Fibroblast of lung (primary cell): ENCODE measurements around the gene PCCB.
"Not testable (repeated sequence)": the region's sequence is repeated elsewhere in the genome, so short reads cannot be mapped to it uniquely, and the experiment has no call there.

Source experiments
- EZH2 ChIP-seq: IDR thresholded peaks from 2 replicates; pipeline ENCODE4 v1.5.1; 2012; ENCODE audit warnings: low read length, control low read depth, mild to moderate bottlenecking; ENCODE audit errors: missing control alignments
- TF ChIP-seq, protein P1 (sequence below), 2 donors: IDR thresholded peaks in 1 of 2; conservative IDR thresholded peaks in 1 of 2; 1 replicate in 1 of 2; 2 replicates in 1 of 2; pipeline ENCODE4 v1.5.1; 2011 to 2012; ENCODE audit warnings: low read length in 2 of 2, control low read depth in 1 of 2, inconsistent platforms in 1 of 2, low read depth in 1 of 2, mild to moderate bottlenecking in 1 of 2

DNA sequence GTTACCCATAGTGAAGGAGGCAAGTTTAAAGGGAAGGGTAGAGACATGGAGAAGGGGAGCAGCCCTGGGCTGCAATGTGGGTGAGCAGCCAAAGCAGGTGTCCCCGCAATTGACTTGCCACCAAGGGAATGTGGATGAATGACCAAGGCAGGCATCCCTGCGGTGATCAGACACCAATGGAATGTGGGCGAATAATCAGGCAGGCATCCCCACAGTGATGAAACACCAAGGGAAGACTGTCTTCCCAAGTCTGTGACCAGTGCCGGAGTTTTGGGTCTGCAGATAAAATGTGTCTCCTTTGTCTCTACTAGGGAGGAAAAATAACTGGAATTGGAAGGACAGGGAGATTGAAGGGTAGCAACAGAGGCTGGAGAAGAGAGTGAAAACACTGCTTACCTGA is 27.4 kb upstream of the PCCB start:
- TF ChIP-seq, protein P1, sequence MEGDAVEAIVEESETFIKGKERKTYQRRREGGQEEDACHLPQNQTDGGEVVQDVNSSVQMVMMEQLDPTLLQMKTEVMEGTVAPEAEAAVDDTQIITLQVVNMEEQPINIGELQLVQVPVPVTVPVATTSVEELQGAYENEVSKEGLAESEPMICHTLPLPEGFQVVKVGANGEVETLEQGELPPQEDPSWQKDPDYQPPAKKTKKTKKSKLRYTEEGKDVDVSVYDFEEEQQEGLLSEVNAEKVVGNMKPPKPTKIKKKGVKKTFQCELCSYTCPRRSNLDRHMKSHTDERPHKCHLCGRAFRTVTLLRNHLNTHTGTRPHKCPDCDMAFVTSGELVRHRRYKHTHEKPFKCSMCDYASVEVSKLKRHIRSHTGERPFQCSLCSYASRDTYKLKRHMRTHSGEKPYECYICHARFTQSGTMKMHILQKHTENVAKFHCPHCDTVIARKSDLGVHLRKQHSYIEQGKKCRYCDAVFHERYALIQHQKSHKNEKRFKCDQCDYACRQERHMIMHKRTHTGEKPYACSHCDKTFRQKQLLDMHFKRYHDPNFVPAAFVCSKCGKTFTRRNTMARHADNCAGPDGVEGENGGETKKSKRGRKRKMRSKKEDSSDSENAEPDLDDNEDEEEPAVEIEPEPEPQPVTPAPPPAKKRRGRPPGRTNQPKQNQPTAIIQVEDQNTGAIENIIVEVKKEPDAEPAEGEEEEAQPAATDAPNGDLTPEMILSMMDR (conservative IDR thresholded peaks at IDR 0.05 in 1 of 2, IDR thresholded peaks at IDR 0.05 in 1 of 2; ENCODE audit: low read depth in 1 of 2, low read length in 2 of 2) = not testable (repeated sequence)
- not testable (repeated sequence) for TF ChIP-seq EZH2
